Stimulated activated memory B cell treated with anti-CD40 and anti-IgM and Interleukin-4, amounts not matched to agents 10 μg/mL and 1 μg/mL and 100 μg/mL, for 72 hours (primary cell): ENCODE data around the gene RAD52.

Experiments used
- ATAC-seq: fragments of 150-1000 bp; cut with Tn5 transposase; 2 replicates; pipeline ENCODE4 v1.10.0; 2021
- H3K27ac Mint-ChIP-seq: one replicate; pipeline ENCODE4 v1.8.0; 2022; ENCODE audit warnings: mild to moderate bottlenecking, mixed read lengths
- H3K27me3 Mint-ChIP-seq: one replicate; pipeline ENCODE4 v1.8.0; 2022; ENCODE audit warnings: mixed read lengths
- H3K36me3 Mint-ChIP-seq: one replicate; pipeline ENCODE4 v1.8.0; 2022; ENCODE audit warnings: mixed read lengths
- H3K4me1 Mint-ChIP-seq: one replicate; pipeline ENCODE4 v1.8.0; 2022; ENCODE audit warnings: mixed read lengths
- H3K4me3 Mint-ChIP-seq: one replicate; pipeline ENCODE4 v1.8.0; 2022; ENCODE audit warnings: mild to moderate bottlenecking, moderate library complexity, mixed read lengths
- H3K9me3 Mint-ChIP-seq: one replicate; pipeline ENCODE4 v1.8.0; 2022; ENCODE audit warnings: mixed read lengths

RAD52 gene

GRCh38 chr12:911191-911826 lies 38.2 kb downstream of the RAD52 start:
- peaks cover 44% of the 10 kb centered on the region for H3K36me3 Mint-ChIP-seq
- no peak overlapping the region for H3K27ac Mint-ChIP-seq
- no peaks in the 10 kb centered on the region for H3K9me3 Mint-ChIP-seq
- no peak for ATAC-seq
- no peak overlapping the region for H3K4me3 Mint-ChIP-seq
- no peaks in the 10 kb centered on the region for H3K27me3 Mint-ChIP-seq
- H3K4me1 Mint-ChIP-seq, result peaks cover 20% of the 10 kb centered on the region

GRCh38 chr12:910416-910815 lies 39.1 kb downstream of the RAD52 start:
- no peaks in the 10 kb centered on the region for H3K27me3 Mint-ChIP-seq
- ATAC-seq, result no peak
- H3K4me3 Mint-ChIP-seq, result no peak overlapping the region
- no peaks in the 10 kb centered on the region for H3K9me3 Mint-ChIP-seq
- peaks cover 48% of the 10 kb centered on the region for H3K36me3 Mint-ChIP-seq
- H3K4me1 Mint-ChIP-seq, result peaks cover 16% of the 10 kb centered on the region
- peak overlapping the region; percentile 0 for H3K27ac Mint-ChIP-seq

GRCh38 chr12:909861-910260 lies 39.6 kb downstream of the RAD52 start:
- H3K36me3 Mint-ChIP-seq, result peaks cover 52% of the 10 kb centered on the region
- peak overlapping the region; percentile 0 for H3K27ac Mint-ChIP-seq
- H3K9me3 Mint-ChIP-seq, result no peaks in the 10 kb centered on the region

GRCh38 chr12:907413-908185 lies 41.9 kb downstream of the RAD52 start:
- Mint-ChIP-seq H3K4me1 (peaks cover 5% of the 10 kb centered on the region), H3K4me3 (no peak overlapping the region), H3K27ac (no peak overlapping the region), H3K9me3 (no peaks in the 10 kb centered on the region), H3K36me3 (peaks cover 60% of the 10 kb centered on the region), H3K27me3 (no peaks in the 10 kb centered on the region)
- no peak for ATAC-seq

More at GRCh38 chr12:909861-910260, 39.6 kb downstream of the RAD52 start:
- no peak overlapping the region for H3K4me3 Mint-ChIP-seq
- no peaks in the 10 kb centered on the region for H3K27me3 Mint-ChIP-seq
- H3K4me1 Mint-ChIP-seq, result peaks cover 13% of the 10 kb centered on the region
- ATAC-seq, result no peak

- Mint-ChIP-seq H3K4me1 (peaks cover 5% of the 10 kb centered on the region), H3K36me3 (peaks cover 74% of the 10 kb centered on the region), H3K27me3 (no peaks in the 10 kb centered on the region), H3K9me3 (no peaks in the 10 kb centered on the region), H3K4me3 (no peak overlapping the region), H3K27ac (peak overlapping the region; percentile 6)
- no peak for ATAC-seq
Observed at GRCh38 chr12:906062-906585, 43.4 kb downstream of the RAD52 start.

GRCh38 chr12:905261-906031 lies 44.0 kb downstream of the RAD52 start:
- Mint-ChIP-seq H3K4me3 (no peak overlapping the region), H3K36me3 (peaks cover 78% of the 10 kb centered on the region), H3K27me3 (no peaks in the 10 kb centered on the region), H3K9me3 (no peaks in the 10 kb centered on the region), H3K27ac (peak overlapping the region; percentile 6), H3K4me1 (peaks cover 5% of the 10 kb centered on the region)
- ATAC-seq, result no peak

- Mint-ChIP-seq H3K27ac (peak overlapping the region; percentile 66), H3K27me3 (no peaks in the 10 kb centered on the region), H3K9me3 (no peaks in the 10 kb centered on the region), H3K4me3 (no peak overlapping the region), H3K4me1 (peaks cover 5% of the 10 kb centered on the region), H3K36me3 (peaks cover 82% of the 10 kb centered on the region)
- no peak for ATAC-seq
Observed at GRCh38 chr12:904010-904414, 45.5 kb downstream of the RAD52 start.

- Mint-ChIP-seq H3K27ac (no peak overlapping the region), H3K36me3 (peaks cover 82% of the 10 kb centered on the region), H3K9me3 (no peaks in the 10 kb centered on the region), H3K4me3 (no peak overlapping the region), H3K27me3 (no peaks in the 10 kb centered on the region), H3K4me1 (peaks cover 5% of the 10 kb centered on the region)
- no peak for ATAC-seq
Observed at GRCh38 chr12:903055-903454, 46.4 kb downstream of the RAD52 start.

GRCh38 chr12:902581-902980 lies 46.9 kb downstream of the RAD52 start:
- no peak overlapping the region for H3K4me3 Mint-ChIP-seq
- H3K9me3 Mint-ChIP-seq, result no peaks in the 10 kb centered on the region
- H3K27me3 Mint-ChIP-seq, result no peaks in the 10 kb centered on the region
- peaks cover 5% of the 10 kb centered on the region for H3K4me1 Mint-ChIP-seq
- ATAC-seq, result no peak
- peaks cover 81% of the 10 kb centered on the region for H3K36me3 Mint-ChIP-seq
- H3K27ac Mint-ChIP-seq, result peak overlapping the region; percentile 48

- Mint-ChIP-seq H3K4me3 (no peak overlapping the region), H3K27ac (no peak overlapping the region), H3K9me3 (no peaks in the 10 kb centered on the region), H3K27me3 (no peaks in the 10 kb centered on the region), H3K4me1 (no peaks in the 10 kb centered on the region), H3K36me3 (peaks cover 49% of the 10 kb centered on the region)
- no peak for ATAC-seq
Observed at GRCh38 chr12:897386-897785, 52.1 kb downstream of the RAD52 start.

GRCh38 chr12:896031-896430 lies 53.5 kb downstream of the RAD52 start:
- ATAC-seq, result no peak
- Mint-ChIP-seq H3K4me1 (no peaks in the 10 kb centered on the region), H3K4me3 (no peak overlapping the region), H3K27me3 (no peaks in the 10 kb centered on the region), H3K36me3 (peaks cover 41% of the 10 kb centered on the region), H3K27ac (no peak overlapping the region), H3K9me3 (no peaks in the 10 kb centered on the region)

- H3K9me3 Mint-ChIP-seq, result no peaks in the 10 kb centered on the region
- no peaks in the 10 kb centered on the region for H3K4me1 Mint-ChIP-seq
- peaks cover 31% of the 10 kb centered on the region for H3K36me3 Mint-ChIP-seq
- H3K27me3 Mint-ChIP-seq, result no peaks in the 10 kb centered on the region
- ATAC-seq, result no peak
- H3K4me3 Mint-ChIP-seq, result no peak overlapping the region
- H3K27ac Mint-ChIP-seq, result no peak overlapping the region
Observed at GRCh38 chr12:894226-894625, 55.3 kb downstream of the RAD52 start.

GRCh38 chr12:886206-886605 lies 63.3 kb downstream of the RAD52 start:
- ATAC-seq, result no peak
- H3K4me3 Mint-ChIP-seq, result no peak overlapping the region
- H3K36me3 Mint-ChIP-seq, result peaks cover 59% of the 10 kb centered on the region
- H3K4me1 Mint-ChIP-seq, result no peaks in the 10 kb centered on the region
- H3K27me3 Mint-ChIP-seq, result no peaks in the 10 kb centered on the region
- H3K27ac Mint-ChIP-seq, result no peak overlapping the region
- H3K9me3 Mint-ChIP-seq, result no peaks in the 10 kb centered on the region

GRCh38 chr12:885701-886100 lies 63.8 kb downstream of the RAD52 start:
- Mint-ChIP-seq H3K9me3 (no peaks in the 10 kb centered on the region), H3K4me1 (no peaks in the 10 kb centered on the region), H3K36me3 (peaks cover 61% of the 10 kb centered on the region), H3K27me3 (no peaks in the 10 kb centered on the region), H3K4me3 (no peak overlapping the region), H3K27ac (peak overlapping the region; percentile 2)
- ATAC-seq, result no peak

- Mint-ChIP-seq H3K27me3 (no peaks in the 10 kb centered on the region), H3K4me3 (no peak overlapping the region), H3K27ac (peak overlapping the region; percentile 2), H3K9me3 (no peaks in the 10 kb centered on the region), H3K4me1 (no peaks in the 10 kb centered on the region), H3K36me3 (peaks cover 68% of the 10 kb centered on the region)
- no peak for ATAC-seq
Observed at GRCh38 chr12:884746-885414, 64.6 kb downstream of the RAD52 start.
